ENCODE data around the gene CAV1. TPM values are rescaled to one million over a fixed set of nuclear protein-coding genes. Genes with fewer than 3 reads are reported as not detected.
A peak's percentile ranks its signal among the peaks of the same experiment; 100 is the strongest.

CAV1 gene
- total and polyA plus RNA-seq, 2 experiments from 2014 or later: 16.0 to 21.1 TPM

- no peak for TF ChIP-seq ETS1 (IDR thresholded peaks at IDR 0.05)
These were observed 31.4 kb upstream of the CAV1 start (continued) for GRCh38 chr7:116493449-116493848.

GRCh38 chr7:116494472-116494871, 30.4 kb upstream of the CAV1 start:
- Histone ChIP-seq H3K36me3 (ENCODE audit: insufficient read depth) (no peaks in the 10 kb centered on the region), H3K27ac (ENCODE audit: low read depth) (no peak overlapping the region), H3K4me2 (no peak overlapping the region), H3K79me2 (replicated peaks; ENCODE audit: insufficient read depth) (no peaks in the 10 kb centered on the region), H3K4me1 (ENCODE audit: insufficient read depth) (no peaks in the 10 kb centered on the region; the same call in 1 of the 2 replicates), H3K9me2 (ENCODE audit: insufficient read depth) (no peaks in the 10 kb centered on the region), H3K27me3 (ENCODE audit: insufficient read depth) (peaks cover 5% of the 10 kb centered on the region; the same call in 1 of the 2 replicates), H2AFZ (0 out of 2 replicates have a peak overlapping the region, but pooled peaks have one; percentile 48), H4K20me1 (replicated peaks; ENCODE audit: insufficient read depth) (no peaks in the 10 kb centered on the region), H3K4me3 (no peak overlapping the region), H3F3A (replicated peaks; ENCODE audit: low read depth) (no peaks in the 10 kb centered on the region)
- ATAC-seq (no peak), DNase-seq (ENCODE audit: low spot score) (no peak)
- peaks cover 5% of the 10 kb centered on the region for H3K27me3 Mint-ChIP-seq (ENCODE audit: insufficient read depth, low read depth, poor library complexity)
- TF ChIP-seq ZNF114 (CRISPR knock-in tag; IDR thresholded peaks at IDR 0.05) (no peak), EZH2phosphoT487 (IDR thresholded peaks at IDR 0.05; ENCODE audit: unreplicated experiment) (no peak), CTCF (conservative IDR thresholded peaks at IDR 0.05; ENCODE audit: low read depth in 2 of 2) (no peak), ZNF331 (CRISPR knock-in tag; IDR thresholded peaks at IDR 0.05; ENCODE audit: low read depth) (no peak), EZH2 (IDR thresholded peaks at IDR 0.05; ENCODE audit: low read depth, unreplicated experiment) (no peak)
- no peaks in the 10 kb centered on the region for H3K9me3 Mint-ChIP-seq
- H3K27ac Mint-ChIP-seq: no peak overlapping the region
- H3K4me3 Mint-ChIP-seq: no peak overlapping the region
- H3K4me1 Mint-ChIP-seq: no peaks in the 10 kb centered on the region
- no peaks in the 10 kb centered on the region for H3K36me3 Mint-ChIP-seq (ENCODE audit: low read depth)

- H3K27ac Mint-ChIP-seq: no peak overlapping the region
- DNase-seq (ENCODE audit: low spot score): no peak
- Histone ChIP-seq H3F3A (replicated peaks; ENCODE audit: low read depth) (peaks cover 3% of the 10 kb centered on the region; the same call in 1 of the 2 replicates), H4K20me1 (replicated peaks; ENCODE audit: insufficient read depth) (no peaks in the 10 kb centered on the region), H3K4me3 (no peak overlapping the region), H2AFZ (no peak overlapping the region), H3K27me3 (ENCODE audit: insufficient read depth) (peaks cover 14% of the 10 kb centered on the region), H3K27ac (ENCODE audit: low read depth) (no peak overlapping the region), H3K79me2 (replicated peaks; ENCODE audit: insufficient read depth) (no peaks in the 10 kb centered on the region), H3K9me2 (ENCODE audit: insufficient read depth) (no peaks in the 10 kb centered on the region), H3K4me1 (ENCODE audit: insufficient read depth) (peaks cover 3% of the 10 kb centered on the region), H3K36me3 (ENCODE audit: insufficient read depth) (no peaks in the 10 kb centered on the region), H3K4me2 (no peak overlapping the region)
- H3K27me3 Mint-ChIP-seq (ENCODE audit: insufficient read depth, low read depth, poor library complexity): peaks cover 14% of the 10 kb centered on the region
- peaks cover 6% of the 10 kb centered on the region for H3K4me1 Mint-ChIP-seq
- ATAC-seq: no peak
- H3K4me3 Mint-ChIP-seq: no peak overlapping the region
- H3K36me3 Mint-ChIP-seq (ENCODE audit: low read depth): no peaks in the 10 kb centered on the region
- TF ChIP-seq STAT1 (IDR thresholded peaks at IDR 0.05; ENCODE audit: unreplicated experiment) (no peak), CTCF (conservative IDR thresholded peaks at IDR 0.05; ENCODE audit: low read depth in 2 of 2) (peak in 1 of 2 experiments; percentile 28; a peak in 2 of 4 replicates)
- H3K9me3 Mint-ChIP-seq: no peaks in the 10 kb centered on the region
These were observed 29.1 kb upstream of the CAV1 start for GRCh38 chr7:116495736-116496135.
